Colon (tissue), 2 donors: ENCODE data around the gene B4GALNT4.
"Not testable (repeated sequence)": the region's sequence is repeated elsewhere in the genome, so short reads cannot be mapped to it uniquely, and the experiment has no call there.

Experiments
- FAIRE-seq: peaks from 2 replicates; lab custom pipeline; 2012; peaks lifted over from hg19 to GRCh38; lab: Jason Lieb, UNC
- donor health status: control.
- donor health status: control.

B4GALNT4 gene, protein sequence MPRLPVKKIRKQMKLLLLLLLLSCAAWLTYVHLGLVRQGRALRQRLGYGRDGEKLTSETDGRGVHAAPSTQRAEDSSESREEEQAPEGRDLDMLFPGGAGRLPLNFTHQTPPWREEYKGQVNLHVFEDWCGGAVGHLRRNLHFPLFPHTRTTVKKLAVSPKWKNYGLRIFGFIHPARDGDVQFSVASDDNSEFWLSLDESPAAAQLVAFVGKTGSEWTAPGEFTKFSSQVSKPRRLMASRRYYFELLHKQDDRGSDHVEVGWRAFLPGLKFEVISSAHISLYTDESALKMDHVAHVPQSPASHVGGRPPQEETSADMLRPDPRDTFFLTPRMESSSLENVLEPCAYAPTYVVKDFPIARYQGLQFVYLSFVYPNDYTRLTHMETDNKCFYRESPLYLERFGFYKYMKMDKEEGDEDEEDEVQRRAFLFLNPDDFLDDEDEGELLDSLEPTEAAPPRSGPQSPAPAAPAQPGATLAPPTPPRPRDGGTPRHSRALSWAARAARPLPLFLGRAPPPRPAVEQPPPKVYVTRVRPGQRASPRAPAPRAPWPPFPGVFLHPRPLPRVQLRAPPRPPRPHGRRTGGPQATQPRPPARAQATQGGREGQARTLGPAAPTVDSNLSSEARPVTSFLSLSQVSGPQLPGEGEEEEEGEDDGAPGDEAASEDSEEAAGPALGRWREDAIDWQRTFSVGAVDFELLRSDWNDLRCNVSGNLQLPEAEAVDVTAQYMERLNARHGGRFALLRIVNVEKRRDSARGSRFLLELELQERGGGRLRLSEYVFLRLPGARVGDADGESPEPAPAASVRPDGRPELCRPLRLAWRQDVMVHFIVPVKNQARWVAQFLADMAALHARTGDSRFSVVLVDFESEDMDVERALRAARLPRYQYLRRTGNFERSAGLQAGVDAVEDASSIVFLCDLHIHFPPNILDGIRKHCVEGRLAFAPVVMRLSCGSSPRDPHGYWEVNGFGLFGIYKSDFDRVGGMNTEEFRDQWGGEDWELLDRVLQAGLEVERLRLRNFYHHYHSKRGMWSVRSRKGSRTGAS

DNA sequence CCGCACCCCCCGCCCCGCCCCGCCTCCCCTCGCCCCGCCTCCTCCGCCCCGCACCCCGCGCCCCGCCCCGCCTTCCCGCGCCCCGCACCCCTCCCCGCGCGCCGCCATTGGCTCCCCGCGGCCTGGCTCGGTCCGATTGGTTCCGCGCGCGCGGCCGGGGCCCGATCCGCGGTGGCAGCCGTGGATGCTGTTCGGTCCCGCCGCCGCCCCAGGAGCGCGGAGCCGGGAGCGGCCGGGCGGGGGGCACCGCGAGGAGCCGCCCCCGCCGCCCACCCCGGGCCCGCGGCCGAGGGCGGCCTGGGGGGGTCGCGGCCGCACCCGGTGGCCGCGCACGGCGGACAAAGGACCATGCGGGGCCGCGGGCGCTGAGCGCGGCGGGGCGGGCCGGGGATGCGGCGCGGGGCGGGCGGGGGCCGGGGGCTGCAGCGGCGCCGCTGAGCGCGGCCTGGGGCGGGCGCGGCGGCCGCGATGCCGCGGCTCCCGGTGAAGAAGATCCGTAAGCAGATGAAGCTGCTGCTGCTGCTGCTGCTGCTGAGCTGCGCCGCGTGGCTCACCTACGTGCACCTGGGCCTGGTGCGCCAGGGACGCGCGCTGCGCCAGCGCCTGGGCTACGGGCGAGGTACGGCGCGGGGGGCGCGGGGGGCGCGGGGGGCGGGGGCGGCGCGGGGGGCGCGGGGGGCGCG lies at the start of gene B4GALNT4:
Gene B4GALNT4 (plus strand): TSS at position 164 of the 683 bp plus-strand sequence. CDS start 305 bp downstream, at position 469.
- no peak for FAIRE-seq

DNA sequence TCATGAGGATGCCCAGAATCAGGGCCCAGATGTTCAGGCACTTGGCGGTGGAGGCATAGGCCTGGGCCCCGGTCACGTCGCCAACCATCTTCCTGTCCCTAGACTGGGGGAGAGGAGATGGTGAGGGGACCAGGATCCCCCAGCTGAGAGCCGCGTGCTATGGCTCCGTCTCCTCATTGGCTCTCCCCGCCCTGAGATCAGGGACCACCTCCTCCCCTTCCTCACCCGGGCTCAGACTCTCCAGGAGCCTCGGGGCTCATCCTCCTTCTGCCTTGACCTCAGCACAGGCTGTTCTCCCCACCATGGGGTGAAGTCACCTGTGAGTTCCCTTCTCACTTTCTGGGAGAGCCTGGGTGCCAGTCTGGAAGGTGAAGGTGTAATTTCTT lies 49.4 kb upstream of the B4GALNT4 start:
- not testable (repeated sequence) for FAIRE-seq

DNA sequence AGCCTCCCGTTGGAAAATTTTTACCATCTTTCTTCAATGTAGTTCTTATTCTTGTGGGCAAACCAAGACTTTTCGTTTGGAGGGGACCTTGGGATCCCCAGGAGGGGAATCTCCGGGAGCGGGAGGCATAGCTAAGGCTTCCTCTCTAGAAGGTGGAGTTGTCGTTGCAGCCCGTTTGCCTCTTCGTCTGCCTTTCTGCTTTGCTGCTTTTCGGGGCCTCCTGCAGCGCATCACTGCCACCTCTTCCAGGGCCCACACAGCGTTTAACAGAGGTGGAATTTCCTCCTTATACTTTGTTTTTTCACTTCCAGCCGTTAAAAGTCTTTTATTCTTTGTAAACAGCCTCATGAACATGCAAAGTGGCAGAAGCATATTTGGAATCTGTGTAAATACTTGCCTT lies 45.1 kb upstream of the B4GALNT4 start:
- no peak for FAIRE-seq

DNA sequence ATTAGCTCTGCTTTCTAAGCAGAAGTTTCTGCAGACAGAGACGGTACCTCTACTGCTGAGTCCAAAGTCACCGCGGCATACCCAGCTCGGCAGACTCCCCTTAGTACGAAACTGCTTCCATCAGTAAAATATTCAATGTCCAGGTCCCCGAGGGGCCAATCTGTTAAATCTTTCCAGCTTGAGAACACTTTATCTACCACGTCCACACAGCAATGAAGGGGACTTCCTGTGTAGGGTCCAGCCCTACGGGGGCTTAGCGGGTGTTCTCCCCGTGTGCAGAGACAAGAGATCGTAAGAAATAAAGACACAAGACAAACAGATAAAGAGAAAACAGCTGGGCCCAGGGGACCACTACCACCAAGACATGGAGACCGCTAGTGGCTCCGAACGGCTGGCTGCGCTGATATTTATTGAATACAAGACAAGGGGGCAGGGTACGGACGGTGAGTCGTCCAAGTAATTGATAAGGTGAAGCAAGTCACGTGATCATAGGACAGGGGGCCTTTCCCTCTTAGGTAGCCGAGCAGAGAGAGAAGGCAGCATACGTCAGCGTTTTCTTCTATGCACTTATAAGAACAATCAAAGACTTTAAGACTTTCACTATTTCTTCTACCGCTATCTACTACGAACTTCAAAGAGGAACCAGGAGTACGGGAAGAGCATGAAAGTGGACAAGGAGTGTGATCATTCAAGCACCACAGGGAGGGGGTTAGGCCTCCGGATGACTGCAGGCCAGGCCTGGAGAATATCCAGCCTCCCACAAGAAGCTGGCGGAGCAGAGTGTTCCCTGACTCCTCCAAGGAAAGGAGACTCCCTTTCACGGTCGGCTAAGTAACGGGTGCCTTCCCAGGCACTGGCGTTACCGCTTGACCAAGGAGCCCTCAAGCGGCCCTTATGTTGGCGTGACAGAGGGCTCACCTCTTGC lies 44.4 kb upstream of the B4GALNT4 start:
- not testable (repeated sequence) for FAIRE-seq

DNA sequence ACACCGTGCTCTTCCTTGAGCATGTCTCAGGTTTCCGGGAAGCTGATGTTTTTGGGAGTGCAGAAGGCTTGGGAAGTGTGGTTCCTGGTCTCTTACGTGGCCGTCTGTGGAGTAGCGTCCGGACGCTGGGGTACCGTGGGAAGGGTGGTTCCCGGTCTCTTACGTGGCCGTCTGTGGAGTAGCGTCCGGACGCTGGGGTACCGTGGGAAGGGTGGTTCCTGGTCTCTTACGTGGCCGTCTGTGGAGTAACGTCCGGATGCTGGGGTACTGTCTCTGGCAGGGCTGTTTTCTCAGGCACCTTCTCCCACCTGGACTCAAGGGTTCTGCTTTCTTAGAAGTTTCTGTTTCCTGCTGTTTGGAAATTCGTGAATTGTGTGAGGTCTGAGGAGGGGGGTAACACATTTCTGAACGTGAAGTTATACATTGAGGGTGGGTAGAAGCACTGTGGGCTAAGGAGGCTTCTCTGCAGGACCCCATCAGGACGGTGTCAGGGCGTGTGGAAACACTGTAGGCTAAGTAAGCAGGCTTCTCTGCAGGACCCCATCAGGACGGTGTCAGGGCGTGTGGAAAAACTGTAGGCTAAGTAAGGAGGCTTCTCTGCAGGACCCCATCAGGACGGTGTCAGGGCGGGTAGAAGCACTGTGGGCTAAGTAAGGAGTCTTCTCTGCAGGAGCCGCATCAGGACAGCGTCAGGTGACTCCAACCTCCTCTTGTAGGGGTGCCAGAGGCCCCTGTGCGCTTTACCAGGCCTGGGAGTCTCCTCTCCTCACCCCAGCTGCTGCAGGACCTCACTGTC lies 43.3 kb upstream of the B4GALNT4 start:
- no peak for FAIRE-seq

DNA sequence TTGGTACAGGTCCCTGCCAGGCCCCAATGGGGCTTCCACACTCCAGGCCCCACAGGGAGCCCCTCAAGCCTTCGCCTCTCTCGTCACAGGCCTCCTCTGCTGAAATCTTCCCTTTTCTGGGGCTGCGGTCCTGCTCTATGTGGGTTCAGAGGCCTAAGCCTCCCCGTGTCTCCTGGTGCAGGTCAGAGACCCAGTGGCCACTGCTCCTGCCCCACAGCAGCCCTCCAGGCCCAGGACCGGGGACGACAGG lies 42.8 kb upstream of the B4GALNT4 start:
- no peak for FAIRE-seq

DNA sequence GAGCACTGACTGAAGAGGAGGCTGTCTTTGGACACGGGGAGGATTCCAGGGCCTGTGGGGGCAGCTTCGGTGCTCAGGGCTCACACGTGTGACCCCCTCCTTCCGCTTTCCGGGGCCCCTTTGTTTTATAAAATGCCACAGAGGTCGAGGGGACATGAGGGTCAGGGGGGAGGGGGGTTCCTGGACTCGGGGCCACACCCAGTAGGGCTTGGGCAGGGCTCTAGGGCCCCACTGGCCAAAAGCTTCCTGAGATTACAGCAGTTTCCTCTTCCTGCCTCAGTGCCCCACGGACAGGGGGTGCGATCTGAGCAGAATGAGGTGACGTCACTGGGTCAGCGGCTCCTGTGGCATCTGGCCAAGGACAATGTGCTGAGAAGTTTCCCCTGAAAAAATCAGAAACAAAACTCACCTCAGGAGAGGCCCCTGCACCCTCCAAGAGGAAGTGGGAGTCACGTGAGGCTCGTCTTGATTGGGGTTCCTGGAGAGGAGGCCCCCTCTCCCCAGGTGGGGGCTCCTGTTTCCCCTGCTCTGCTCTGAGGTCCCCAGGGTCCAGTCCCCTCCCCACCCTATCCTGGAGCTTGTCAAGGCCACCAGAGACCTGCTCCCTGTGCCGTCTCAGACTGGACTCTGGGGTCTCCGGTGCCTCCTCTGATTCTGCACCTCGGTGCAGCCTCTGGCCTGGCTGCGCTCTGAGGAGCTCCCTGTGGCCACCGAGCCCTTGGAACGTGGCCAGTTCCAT lies 42.3 kb upstream of the B4GALNT4 start:
- FAIRE-seq = no peak

DNA sequence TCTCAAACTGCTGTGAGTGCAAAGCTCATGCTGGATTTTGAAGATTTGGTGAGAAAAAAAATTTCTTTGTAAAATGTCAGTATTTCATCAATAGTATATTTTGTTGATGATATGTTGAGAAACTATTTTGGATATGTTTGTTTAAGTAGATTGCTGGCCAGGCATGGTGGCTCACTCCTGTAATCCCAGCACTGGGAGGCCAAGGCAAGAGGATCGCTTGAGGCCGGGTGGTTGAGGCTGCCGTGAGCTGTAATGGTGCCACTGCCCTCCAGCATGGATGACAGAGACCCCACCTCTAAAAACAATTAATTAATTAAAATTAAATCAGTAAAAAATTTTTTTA lies 41.7 kb upstream of the B4GALNT4 start:
- no peak for FAIRE-seq

DNA sequence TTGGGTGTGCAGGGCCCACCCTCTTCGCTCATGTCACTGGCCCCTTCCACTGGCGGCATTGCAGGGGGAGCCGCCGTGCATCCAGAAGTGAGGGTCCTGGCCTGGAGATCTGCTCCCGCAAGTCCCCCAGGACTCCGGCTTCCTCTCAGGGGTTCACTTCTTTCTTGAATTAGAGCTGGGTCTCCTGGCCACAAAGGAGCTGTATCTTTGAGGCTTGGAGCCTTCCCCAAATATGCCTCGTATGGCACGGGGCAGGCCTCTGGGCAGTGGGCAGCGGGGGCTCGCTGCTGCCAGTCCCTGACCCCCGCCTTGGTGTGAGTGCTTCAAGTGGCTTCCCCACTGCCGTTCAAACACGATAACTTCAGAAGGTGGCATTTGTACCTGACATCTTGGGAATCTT lies 41.3 kb upstream of the B4GALNT4 start:
- FAIRE-seq = no peak

DNA sequence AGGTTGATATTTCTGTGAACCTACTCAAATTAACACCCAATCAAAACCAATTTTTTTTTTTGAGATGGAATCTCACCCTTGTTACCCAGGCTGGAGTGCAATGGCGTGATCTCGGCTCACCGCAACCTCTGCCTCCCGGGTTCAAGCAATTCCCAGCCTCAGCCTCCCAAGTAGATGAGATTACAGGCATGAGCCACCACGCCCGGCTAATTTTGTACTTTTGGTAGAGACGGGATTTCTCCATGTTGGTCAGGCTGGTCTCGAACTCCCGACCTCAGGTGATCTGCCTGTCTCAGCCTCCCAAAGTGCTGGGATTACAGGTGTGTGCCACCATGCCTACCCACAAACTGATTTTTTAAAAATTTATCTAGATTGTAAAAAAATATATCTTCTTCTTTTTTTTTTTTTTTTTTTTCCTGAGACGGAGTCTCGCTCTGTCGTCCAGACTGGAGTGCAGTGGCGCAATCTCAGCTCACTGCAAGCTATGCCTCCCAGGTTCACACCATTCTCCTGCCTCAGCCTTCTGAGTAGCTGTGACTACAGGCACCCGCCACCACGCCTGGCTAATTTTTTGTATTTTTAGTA lies 40.7 kb upstream of the B4GALNT4 start:
- not testable (repeated sequence) for FAIRE-seq

DNA sequence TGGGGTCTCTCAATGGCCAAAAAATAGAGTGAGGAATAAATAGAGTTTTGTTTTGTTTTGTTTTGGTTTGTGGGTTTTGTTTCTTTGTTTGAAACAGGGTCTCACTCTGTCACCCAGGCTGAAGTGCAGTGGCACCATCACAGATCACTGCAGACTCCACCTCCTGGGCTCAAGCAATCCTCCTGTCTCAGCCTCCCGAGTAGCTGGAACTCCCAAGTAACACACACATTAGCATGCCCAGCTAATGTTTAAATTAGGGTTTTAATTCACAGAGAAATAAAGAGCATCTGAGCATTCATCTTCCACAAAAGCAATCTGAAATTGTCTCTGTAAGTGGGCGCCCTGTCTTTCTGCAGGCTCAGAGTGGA lies 39.4 kb upstream of the B4GALNT4 start:
- no peak for FAIRE-seq

DNA sequence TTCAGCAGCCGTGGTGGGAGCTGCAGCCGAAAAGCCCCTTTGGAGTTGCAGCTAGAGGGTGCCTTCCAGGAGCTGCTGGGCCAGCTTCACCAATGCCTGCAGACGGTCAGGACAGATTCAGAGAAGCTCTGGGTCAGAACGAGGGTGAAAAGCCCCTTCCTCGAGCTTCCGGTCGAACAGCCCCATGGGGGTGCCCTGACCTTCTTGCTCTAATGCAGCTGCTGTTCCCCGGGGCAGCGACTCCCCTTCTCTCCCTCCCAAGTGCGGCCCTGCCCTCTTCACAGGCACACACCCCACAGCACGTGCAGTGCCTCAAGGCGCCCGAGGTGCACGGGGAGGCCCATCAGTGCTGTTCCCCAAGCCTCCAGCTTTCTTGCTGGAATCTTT lies 39.0 kb upstream of the B4GALNT4 start:
- no peak for FAIRE-seq

DNA sequence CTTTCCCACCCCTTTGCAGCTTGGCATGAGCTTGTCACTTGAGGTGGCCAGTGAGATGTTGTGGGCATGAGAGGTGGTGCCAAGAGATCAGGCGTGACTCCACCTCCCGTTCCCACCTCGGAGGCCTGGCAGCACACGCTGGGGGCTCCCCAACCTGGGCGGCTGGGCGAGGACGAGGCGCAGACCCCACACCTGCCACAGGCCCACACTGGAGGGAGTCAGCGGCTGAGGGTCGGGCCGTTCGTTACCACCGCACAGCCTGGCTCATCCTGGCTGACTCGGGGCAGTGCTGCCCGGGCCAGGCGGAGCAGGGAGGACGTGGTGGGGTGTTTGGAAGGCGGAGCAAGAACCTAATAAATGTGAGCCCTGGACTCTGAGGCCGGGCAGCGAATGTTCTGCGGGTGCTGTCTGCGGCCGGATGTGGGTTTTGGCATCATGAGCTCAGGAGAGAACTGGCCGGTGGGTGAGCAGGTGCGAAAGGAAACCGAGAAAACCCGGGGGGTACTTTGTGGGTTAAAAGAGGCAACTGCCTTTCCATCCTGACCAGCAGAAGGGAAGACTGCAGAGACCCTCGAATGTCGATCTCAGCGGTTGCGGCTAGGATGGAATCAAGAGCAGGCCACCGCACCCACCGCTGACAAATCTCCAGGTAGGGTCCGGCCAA lies 38.5 kb upstream of the B4GALNT4 start:
- FAIRE-seq = no peak

DNA sequence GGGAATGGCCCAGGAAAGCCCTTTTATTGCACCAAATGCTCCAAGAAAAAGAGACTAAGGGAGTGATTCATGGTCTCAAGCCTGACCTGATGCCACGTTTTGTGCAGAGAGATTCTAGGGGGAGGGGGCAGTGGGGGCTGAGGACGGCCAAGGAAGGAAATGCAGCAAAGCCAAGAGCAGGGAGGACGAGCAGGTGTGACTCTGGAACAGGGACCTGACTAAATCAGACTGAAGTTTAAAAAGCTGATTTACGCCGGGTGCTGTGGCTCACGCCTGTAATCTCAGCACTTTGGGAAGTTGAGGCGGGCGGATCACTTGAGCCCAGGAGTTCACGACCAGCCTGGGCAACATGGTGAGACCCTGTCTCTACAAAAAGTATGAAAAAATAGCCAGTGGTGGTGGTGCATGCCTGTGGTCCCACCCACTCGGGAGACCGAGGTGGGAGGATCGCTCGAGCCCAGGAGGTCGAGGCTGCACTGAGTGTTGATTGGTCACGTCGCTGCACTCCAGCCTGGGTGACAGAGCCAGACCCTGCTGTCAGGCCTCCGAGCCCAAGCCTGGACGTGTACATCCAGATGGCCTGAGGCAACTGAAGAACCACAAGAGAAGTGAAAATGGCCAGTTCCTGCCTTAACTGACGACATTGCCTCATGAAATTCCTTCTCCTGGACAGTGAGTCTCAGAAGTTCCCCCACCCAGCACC lies 37.8 kb upstream of the B4GALNT4 start:
- FAIRE-seq = no peak

DNA sequence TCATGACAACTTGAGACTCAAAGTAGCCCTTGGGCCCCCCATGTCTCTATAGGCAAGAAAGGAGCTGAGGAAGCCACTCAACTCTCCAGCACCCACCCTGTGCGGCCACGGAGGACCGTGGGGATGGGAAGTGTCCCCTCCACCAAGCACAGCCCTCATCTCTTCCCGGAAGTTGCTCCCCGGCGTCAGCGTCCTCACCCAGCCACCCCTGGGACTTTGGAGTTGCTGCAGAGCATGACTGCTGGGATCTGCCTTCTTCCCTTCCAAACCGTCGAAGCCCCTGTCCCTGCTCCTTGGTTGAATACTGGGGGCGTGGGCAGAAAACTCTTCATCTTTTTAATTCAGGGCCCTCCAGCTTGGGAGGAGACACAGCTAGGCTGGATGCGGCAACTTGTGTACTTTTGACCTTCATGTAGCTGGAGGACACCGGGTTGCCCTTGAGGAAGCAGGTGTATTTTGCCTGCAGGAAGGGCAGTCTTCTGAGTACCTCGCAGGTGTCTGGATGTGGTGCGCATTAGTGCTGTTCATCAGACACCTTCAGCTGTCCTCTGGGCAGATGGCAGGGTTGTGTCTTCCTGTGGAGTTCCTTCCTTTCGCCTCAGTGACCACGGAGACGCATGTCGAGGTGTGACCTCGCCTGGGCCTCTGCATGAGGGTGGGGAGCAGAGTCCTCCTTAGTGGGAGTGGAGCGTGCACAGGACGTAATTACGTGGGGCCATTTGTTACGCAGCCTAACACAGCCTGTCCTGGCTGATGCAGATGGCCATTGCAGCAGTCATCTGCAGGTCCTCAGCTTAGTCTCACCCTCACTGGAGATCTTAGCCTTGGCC lies 36.4 kb upstream of the B4GALNT4 start:
- FAIRE-seq = no peak

DNA sequence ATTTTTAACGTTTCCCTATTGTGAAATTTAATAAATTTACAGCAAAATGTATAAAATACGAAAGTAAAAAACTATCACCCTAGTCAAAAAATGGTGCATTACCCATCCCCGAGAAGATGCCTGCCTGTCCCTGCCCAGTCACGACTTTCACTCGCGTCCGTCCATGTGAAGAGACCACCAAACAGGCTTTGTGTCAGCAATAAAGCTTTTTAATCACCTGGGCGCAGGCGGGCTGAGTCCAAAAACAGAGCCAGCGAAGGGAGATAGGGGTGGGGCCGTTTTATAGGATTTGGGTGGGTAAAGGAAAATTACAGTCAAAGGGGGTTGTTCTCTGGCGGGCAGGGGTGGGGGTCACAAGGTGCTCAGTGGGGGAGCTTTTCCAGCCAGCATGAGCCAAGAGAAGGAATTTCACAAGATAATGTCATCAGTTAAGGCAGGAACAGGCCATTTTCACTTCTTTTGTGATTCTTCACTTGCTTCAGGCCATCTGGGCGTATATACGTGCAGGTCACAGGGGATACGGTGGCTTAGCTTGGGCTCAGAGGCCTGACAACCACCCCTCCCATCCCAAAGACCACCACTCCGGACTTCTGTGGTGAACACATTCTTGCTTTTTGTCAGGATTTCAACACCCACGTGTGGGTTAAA lies 35.6 kb upstream of the B4GALNT4 start:
- FAIRE-seq = not testable (repeated sequence)
